ENCODE data around the gene NKX2-4. TPM values are rescaled to one million over a fixed set of nuclear protein-coding genes. Genes with fewer than 3 reads are reported as not detected.

NKX2-4 gene
- total and polyA plus RNA-seq, 2 of the 4 experiments (the other 2 are of a cell fraction): not detected

- H3K27ac ChIP-seq (ENCODE audit: insufficient read depth, low read length): no peak overlapping the region
- H4K20me1 ChIP-seq (ENCODE audit: insufficient read depth, low read length): no peaks in the 10 kb centered on the region
- no peak overlapping the region for H3K9ac ChIP-seq (ENCODE audit: low read depth, low read length)
- no peak overlapping the region for H3K4ac ChIP-seq (ENCODE audit: low read depth, low read length)
- no peaks in the 10 kb centered on the region; the same call in 1 of the 2 replicates for H3K27me3 ChIP-seq (ENCODE audit: control insufficient read depth, insufficient read depth, low read length)
- no TSS peak for BruUV-seq (replicated peaks)
- dilution Hi-C loops (cut with HindIII; ENCODE audit: low sequenced_read_pairs, unreplicated experiment): no loop called here
- H3K36me3 ChIP-seq (ENCODE audit: control insufficient read depth, insufficient read depth, low read length): no peaks in the 10 kb centered on the region
- H2BK120ac ChIP-seq (ENCODE audit: low read depth, low read length): no peak overlapping the region
- H3K14ac ChIP-seq (replicated peaks; ENCODE audit: low read depth, low read length): no peak overlapping the region
- no peak overlapping the region for H3K4me3 ChIP-seq (ENCODE audit: insufficient read depth, low read depth, low read length)
- ATAC-seq (ENCODE audit: low read depth): no peak
- no peak overlapping the region for H3K4me2 ChIP-seq (ENCODE audit: low read depth, low read length)
- CTCF ChIA-PET: no interaction called here
- no CpG with 5 or more reads among the region's 1 CpG for WGBS, 2 experiments (ENCODE audit: extremely low coverage in 2 of 2, insufficient read length in 1 of 2)
- no peak overlapping the region for H2BK5ac ChIP-seq (ENCODE audit: low read depth, low read length, poor library complexity, severe bottlenecking)
- H3K4me1 ChIP-seq (ENCODE audit: control insufficient read depth, insufficient read depth, low read length): no peaks in the 10 kb centered on the region
- H3K23ac ChIP-seq (ENCODE audit: low read depth, low read length): no peak overlapping the region
- H2BK15ac ChIP-seq (ENCODE audit: low read depth, low read length): no peak overlapping the region
- intact Hi-C loops (cut with micrococcal nuclease): no loop called here
- H2AFZ ChIP-seq (replicated peaks; ENCODE audit: low read length, poor library complexity): no peak overlapping the region
- no peaks in the 10 kb centered on the region for H3K9me1 ChIP-seq (ENCODE audit: insufficient read depth, low read length)
- H2AK9ac ChIP-seq (replicated peaks; ENCODE audit: low read depth, low read length, poor library complexity): no peak overlapping the region
- H2BK20ac ChIP-seq (ENCODE audit: low read depth, low read length): no peak overlapping the region
- TF ChIP-seq RCOR1 (IDR thresholded peaks at IDR 0.05; ENCODE audit: insufficient replicate concordance, low read length): no peak
- TF ChIP-seq ELK1 (IDR thresholded peaks at IDR 0.05; ENCODE audit: borderline replicate concordance, low read depth, low read length): no peak
- no peak for TF ChIP-seq NFE2L2 (IDR thresholded peaks at IDR 0.05; ENCODE audit: low read depth, low read length)
- TF ChIP-seq FOS (IDR thresholded peaks at IDR 0.05; ENCODE audit: low read depth, low read length): no peak
- TF ChIP-seq, protein P1, sequence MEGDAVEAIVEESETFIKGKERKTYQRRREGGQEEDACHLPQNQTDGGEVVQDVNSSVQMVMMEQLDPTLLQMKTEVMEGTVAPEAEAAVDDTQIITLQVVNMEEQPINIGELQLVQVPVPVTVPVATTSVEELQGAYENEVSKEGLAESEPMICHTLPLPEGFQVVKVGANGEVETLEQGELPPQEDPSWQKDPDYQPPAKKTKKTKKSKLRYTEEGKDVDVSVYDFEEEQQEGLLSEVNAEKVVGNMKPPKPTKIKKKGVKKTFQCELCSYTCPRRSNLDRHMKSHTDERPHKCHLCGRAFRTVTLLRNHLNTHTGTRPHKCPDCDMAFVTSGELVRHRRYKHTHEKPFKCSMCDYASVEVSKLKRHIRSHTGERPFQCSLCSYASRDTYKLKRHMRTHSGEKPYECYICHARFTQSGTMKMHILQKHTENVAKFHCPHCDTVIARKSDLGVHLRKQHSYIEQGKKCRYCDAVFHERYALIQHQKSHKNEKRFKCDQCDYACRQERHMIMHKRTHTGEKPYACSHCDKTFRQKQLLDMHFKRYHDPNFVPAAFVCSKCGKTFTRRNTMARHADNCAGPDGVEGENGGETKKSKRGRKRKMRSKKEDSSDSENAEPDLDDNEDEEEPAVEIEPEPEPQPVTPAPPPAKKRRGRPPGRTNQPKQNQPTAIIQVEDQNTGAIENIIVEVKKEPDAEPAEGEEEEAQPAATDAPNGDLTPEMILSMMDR (conservative IDR thresholded peaks at IDR 0.05; ENCODE audit: low read depth, low read length): no peak
- TF ChIP-seq RFX5 (IDR thresholded peaks at IDR 0.05; ENCODE audit: low read depth, low read length): no peak
- TF ChIP-seq CHD1 (IDR thresholded peaks at IDR 0.05; ENCODE audit: low read depth, low read length): no peak
- TF ChIP-seq MAFK (IDR thresholded peaks at IDR 0.05; ENCODE audit: low read depth, low read length): no peak
- no peak for TF ChIP-seq MAZ (IDR thresholded peaks at IDR 0.05; ENCODE audit: borderline replicate concordance, low read depth, low read length)
- TF ChIP-seq CEBPB (IDR thresholded peaks at IDR 0.05; ENCODE audit: low read depth, low read length): no peak
- TF ChIP-seq POLR2A (IDR thresholded peaks at IDR 0.05; ENCODE audit: low read depth, low read length): no peak
- TF ChIP-seq RAD21 (IDR thresholded peaks at IDR 0.05; ENCODE audit: low read length): no peak
- no peak for TF ChIP-seq USF2 (IDR thresholded peaks at IDR 0.05; ENCODE audit: low read depth, low read length)
- no peak overlapping the region for H4K8ac ChIP-seq (ENCODE audit: low read depth in 2 of 2, low read length in 2 of 2)
- H3K9me3 ChIP-seq (ENCODE audit: control insufficient read depth, insufficient read depth, low read length): no peaks in the 10 kb centered on the region
- H2AK5ac ChIP-seq (ENCODE audit: low read depth, low read length): no peak overlapping the region
- H3K56ac ChIP-seq (ENCODE audit: extremely low read depth, insufficient read depth, low read length): no peak overlapping the region
- in situ Hi-C loops (cut with MboI; ENCODE audit: low sequenced_read_pairs): no loop called here
- H4K91ac ChIP-seq (ENCODE audit: insufficient read depth, low read depth, low read length): no peak overlapping the region
- no peak overlapping the region for H3K18ac ChIP-seq (ENCODE audit: low read depth, low read length)
- no peak overlapping the region for H4K5ac ChIP-seq (ENCODE audit: low read depth, low read length)
- no peak for DNase-seq
- H3K79me1 ChIP-seq (ENCODE audit: low read depth in 1 of 2, low read length in 2 of 2): no peaks in the 10 kb centered on the region
- POLR2A ChIA-PET (ENCODE audit: unreplicated experiment): no interaction called here
These were observed 39.9 kb upstream of the NKX2-4 start for GRCh38 chr20:21437248-21437647.

All from IMR-90 (cell line).